ENCODE measurements around the gene ZNHIT3.

DNA sequence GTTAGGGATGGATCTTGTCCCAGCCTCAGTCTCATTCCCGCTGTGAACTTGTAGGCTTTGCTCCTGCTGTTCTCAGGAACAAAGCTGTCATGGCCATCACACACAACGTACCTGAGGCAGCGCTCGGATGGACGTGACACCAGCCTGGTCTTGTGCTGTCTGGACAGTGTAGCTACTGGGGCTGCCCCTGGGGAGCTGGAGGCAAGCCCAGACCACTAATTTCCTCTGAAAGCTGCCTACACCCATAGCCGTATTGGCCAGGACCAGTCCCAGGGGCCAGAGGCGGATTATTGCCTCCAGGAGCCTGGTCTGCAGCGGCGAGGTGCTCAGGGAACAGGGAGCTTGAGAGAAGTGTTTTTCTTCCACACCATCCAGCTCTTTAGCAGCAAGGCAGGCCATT lies 11.7 kb downstream of the ZNHIT3 start:
- TF ChIP-seq, protein P1, sequence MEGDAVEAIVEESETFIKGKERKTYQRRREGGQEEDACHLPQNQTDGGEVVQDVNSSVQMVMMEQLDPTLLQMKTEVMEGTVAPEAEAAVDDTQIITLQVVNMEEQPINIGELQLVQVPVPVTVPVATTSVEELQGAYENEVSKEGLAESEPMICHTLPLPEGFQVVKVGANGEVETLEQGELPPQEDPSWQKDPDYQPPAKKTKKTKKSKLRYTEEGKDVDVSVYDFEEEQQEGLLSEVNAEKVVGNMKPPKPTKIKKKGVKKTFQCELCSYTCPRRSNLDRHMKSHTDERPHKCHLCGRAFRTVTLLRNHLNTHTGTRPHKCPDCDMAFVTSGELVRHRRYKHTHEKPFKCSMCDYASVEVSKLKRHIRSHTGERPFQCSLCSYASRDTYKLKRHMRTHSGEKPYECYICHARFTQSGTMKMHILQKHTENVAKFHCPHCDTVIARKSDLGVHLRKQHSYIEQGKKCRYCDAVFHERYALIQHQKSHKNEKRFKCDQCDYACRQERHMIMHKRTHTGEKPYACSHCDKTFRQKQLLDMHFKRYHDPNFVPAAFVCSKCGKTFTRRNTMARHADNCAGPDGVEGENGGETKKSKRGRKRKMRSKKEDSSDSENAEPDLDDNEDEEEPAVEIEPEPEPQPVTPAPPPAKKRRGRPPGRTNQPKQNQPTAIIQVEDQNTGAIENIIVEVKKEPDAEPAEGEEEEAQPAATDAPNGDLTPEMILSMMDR (IDR thresholded peaks at IDR 0.05) = no peak
- no peak for TF ChIP-seq POLR2A (IDR thresholded peaks at IDR 0.05)

Data from testis (tissue), 2 donors.